Measurements from ENCODE around the gene C16orf95. TPM values are rescaled to one million over a fixed set of nuclear protein-coding genes. Genes with fewer than 3 reads are reported as not detected.

Gene C16orf95
- total RNA-seq, 1 donor from 2014 or later = 2.2 TPM

DNA sequence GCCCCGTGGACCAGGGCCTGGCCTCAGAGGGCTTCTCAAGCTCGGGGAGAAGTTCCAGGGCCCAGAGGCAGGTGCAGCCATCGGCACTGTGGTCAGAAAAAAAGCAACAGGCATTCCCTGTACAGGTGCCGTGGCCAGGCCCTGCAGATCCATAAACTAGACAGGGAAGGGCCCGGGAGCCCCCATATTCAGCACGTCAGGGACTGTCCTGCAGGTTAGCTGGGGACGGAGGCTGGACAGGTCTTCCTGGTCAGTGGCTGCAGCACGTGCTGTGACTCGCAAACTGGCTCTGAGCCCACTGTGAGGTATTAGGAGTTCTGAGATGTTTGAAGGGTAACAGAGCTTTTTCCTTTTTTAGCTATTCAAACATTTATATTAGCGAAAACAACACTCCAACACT lies 15.0 kb upstream of the C16orf95 start:
- no peak for DNase-seq (ENCODE audit: low spot score)

DNA sequence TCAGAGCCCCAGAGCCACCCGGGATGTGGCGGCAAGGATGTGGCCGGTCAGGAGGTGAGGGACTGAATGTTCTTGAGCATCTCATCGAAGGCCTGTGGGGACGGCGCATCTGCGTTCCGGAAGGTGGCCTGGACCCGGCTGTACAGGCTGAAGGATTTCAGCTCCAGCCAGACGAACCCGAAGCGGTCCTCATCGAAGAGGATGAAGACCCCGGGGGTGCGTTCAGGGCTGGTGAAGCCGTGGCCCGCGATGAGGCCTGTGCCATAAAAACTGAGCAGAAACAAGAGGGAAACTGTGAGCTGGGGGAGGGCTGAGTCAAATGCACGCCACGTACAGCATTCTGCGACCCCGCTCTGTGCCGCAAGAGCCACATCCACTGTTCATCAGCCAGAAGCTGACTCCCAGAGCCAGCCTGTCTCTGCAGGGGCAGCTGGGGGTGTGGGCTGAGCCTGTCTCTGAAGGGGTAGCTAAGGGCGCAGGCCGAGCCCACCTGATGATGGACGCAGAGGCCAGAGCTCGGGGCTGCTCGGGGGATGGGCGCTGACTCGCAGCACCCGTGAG lies 14.1 kb upstream of the C16orf95 start:
- DNase-seq (ENCODE audit: low spot score) = no peak

DNA sequence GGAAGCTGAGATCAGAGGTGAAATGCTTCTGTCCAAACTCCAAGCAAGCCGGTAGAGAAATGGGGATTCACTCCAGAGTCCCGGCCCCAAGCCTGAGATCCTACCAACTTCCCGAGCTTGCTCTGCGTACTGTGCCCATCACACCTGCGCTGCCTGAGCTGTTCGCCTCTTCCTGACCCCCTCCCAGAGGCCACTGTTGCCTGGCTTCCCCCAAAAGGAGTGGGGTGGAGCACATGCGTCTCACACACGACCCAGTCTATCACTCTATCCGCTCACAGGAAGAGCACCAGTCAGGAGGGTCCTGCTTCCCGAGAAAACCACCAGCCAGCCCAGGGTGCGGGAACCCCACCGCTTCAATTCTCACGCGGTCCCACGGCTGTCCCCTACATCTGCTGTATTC lies 13.5 kb upstream of the C16orf95 start:
- DNase-seq (ENCODE audit: low spot score) = no peak

DNA sequence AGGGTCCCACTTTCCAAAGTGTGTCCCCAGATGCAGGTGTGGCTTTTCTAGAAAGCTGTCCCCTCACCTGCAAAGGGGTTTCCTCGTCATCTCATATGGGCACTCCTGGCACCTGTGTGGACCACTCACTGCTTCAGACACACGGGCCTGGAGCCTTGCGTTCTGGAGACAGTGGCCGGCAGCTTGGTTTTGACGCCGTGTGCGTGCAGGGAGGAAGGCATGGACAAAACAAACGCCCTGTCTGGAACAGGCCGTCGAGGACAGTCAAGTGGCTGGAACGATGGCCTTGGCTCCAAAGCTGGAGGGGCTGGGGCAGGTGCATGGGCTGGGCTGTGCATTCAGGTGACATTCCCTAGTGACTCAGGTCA lies 13.0 kb upstream of the C16orf95 start:
- no peak for DNase-seq (ENCODE audit: low spot score)

DNA sequence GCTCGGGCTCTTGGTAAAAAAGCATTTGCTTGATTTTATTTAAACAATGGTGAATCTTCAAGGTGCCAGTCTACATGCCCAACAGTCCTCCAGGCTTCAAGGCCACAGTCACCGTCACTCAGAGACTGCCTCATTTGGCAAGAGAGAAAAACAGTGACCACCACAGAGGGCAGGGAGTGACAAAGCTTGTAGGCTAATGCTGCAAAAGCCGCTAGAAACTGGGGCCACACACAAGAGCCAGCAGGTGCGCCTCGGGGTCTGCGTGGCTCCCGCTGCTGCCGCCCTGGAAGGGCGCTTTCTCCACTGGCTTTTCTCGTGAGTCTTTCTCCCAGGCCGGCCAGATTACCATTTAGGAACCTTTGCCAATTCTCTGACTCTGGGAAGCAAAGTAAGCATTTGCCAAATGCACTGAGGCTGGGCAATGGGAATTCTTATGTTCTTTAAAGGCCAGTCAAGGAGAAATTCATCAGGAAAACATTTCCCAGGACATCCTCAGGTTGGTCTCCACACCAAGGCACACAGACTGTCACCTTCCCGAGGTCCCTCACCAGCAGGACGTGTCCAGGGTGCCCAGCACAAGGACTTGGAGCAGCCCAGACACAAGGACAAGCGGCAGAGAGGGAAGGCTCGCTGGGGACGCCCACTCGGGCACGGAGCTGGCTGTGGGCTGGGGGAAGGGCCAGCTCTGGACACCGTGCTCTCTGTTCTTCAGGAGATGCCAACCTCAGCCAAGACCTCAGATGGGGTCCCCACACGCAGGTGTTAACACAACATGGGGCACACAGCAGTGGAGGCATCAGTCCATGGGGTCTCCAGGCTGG lies 12.5 kb upstream of the C16orf95 start:
- DNase-seq (ENCODE audit: low spot score) = no peak

DNA sequence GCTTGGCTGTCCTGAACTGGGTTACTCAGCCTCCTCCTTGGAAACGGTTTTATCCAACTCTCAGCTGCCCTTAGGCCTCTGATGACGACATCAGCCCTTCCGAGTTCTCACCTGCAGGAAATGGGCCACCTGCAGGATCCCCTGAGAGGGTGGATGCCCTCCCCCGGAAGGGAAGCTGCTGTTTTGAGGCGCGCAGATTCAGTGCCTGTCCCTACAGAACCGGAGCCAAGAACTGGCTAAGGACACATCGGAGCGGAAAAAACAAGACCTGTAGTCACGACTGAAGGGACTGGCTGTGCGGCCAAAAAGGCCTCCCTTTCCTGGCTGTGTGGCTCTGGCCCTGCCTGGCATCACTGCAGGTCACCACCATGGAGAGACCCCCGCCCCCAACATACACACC lies 11.7 kb upstream of the C16orf95 start:
- no peak for DNase-seq (ENCODE audit: low spot score)

DNA sequence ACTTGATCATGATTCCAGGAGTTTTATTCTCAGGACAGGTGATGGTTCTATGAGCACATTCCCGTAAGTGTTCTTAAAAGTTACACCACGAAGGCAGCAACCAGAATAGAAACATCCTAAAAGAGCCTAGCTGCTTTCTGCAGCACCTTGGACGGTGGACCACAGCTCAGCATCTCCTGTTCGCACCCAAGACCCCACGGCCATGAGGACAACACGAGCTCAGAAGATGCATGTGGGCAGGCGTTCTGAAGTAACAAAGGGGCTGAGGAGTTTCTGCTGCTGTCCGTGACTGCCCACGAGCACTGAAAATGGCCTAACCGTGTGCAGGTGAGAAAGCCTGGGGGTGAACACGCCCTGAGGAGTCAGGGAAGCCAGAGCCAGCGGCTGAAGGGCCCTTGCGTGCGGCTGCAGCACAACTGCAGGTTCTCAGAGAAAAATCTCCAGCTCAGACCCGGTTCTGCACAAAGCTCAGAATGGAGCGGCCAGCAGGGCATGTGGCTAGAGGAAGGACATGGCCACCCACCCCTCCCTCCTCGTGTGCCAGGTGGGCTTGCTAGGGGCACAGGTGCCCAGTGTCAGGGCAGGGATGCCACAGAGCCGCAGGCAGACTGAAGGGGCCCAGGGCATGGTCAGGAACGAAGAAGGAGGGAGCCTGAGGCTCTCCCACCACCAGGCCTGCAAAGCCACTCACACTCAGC lies 10.8 kb upstream of the C16orf95 start:
- no peak for DNase-seq (ENCODE audit: low spot score)

DNA sequence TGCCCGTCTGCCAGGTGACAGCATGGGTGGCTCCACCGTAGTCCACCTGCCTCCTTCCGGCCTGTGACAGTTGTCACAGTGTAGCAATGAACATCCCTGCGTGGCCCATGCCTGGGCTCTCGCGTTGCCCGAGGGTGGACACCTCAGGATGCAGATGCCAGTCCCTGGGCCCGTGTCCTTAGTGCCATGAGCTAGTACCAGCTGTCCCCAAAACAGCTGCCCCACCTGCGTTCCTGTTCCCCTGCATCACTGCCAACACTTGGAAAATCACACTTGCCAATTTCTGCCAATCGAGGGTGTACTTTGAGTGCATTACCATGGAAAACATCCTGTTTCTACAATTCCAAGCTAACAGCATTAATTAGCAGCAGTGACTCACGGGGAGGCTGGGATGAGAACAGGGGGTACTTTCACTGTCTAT lies 9.0 kb upstream of the C16orf95 start:
- no peak for DNase-seq (ENCODE audit: low spot score)

DNA sequence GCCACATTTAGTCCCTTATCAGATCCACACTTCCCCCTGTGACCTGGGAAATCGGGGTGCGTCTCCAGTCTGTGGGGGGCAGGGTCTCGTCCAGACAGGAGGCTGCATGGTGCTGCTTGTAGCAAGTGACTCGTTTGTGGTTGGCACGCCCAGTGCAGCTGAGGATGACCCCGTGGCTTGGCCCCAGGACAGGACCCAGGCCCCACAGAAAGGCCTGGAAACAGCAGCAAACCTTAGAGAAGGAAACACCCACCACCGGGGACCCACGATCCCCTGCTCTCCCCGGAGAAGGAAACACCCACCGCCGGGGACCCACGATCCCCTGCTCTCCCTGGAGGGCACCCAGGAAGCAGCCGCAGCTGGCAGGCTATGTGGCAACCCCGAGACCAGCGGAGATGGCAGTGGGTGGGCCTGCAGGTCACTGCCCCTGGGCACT lies 8.2 kb upstream of the C16orf95 start:
- DNase-seq (ENCODE audit: low spot score) = no peak

DNA sequence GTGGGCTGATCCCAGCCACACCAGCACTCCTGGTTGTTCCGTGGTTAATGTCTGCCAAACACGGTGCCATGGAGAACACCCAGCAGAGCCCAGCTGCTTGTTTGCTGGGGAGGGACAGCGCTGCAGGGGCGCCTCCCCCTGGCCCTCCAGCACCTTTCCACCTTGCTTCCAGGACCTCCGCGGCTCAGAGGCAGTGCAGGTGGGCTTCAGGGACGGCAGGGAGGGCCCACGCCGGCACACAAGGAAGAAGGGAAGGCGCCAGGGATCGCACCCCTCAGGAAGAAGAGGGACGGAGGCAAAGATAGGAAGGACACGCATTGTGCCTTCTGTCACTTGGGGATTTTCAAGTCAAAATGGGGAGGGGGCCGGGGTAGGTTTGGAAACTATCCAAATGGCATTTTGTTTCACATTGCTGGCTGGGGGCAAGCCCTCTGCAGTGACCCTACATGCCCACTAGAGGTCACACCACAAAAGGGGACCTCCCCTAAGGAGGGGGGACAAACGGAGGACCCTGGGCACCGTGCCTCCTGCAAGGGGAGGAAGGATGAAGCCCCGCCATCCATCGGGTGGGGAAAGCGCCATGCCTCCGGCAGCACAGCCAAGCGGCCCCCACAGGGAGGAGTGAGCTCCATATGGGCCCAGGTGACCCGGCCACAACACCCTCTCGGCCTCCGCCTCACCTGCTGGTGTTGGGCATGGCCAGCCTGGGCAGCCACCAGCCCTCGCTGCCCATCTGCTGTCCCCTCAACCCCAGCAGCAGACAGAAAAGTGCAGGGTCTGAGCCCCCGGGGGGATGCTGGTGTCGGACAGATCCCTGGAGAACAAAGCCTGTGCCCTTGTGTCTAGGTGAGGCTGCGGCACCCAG lies 7.5 kb upstream of the C16orf95 start:
- no peak for DNase-seq (ENCODE audit: low spot score)

DNA sequence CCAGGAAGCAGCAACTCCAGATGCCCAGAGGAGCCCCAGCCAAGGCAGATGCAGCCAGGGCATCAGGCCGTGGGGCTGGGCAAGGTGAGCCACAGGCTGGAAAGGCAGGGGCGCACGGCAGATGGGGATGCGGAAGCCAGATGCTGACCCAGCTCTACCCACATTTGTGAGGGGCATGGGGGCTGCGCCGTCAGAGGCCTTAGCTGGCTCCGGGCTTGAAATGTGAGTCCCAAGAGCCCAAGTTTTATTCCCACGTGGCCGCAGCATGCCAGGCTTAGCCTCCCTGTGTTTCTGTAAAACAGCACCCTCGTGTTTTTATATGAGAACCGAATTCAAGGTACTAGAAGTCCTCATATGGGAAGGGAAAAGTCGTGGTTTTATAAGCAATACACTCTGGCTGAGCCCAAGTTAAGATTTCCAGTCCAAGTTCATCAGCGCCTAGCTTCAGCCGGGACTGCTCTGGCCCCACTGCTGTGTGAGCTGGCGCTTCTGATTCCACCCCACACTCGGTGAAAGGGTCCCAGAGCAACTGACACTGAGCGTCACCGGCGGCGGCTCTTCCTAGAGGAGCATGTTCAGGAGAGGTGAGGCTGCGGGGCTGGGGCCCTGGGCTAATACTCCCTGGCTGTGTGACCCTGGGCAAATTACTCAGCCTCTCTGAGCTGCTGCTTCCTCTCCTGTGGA lies 6.7 kb upstream of the C16orf95 start:
- no peak for DNase-seq (ENCODE audit: low spot score)

DNA sequence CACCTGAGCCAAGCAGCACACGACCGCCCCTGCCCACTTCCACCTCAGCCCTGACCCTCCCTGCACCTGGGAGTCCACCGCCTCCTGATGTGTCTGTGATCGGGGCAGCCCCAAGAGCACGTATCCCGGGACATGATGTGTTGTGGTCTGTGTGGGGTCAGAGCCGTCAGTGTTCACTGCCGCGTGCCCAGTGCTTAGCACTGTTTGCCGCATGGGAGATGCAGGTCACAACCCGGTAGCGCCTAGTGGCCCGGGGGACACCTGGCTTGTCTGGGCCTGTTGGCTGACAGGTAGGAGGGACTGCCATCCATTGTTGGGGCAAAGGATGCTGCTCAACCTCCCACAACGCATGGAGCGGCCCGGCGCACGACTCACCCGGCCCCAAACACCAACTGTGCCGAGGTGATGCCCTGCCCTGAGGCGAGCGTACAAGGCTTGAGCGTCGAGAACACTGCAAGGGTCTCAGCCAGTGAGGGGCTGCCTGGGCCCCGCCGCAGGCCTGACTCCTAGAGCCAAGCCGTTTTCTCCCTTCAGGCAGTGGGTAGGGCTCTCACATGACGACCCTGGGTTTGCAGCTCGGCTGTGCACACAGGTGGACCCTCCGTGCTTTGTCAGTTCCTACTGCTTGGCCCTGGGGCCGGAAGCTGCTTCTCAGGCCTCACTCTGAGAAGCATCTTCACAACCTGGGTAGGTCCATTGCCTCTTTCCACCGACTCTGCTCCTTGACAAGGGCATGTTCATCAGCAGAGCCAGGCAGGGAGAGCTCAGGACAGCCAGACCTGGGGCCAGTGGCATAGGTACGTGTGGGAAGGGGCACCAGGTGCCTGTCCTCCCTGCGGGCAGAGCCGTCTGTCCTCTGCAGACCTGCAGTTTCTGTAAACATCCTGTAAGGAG lies 5.9 kb upstream of the C16orf95 start:
- DNase-seq (ENCODE audit: low spot score) = no peak

DNA sequence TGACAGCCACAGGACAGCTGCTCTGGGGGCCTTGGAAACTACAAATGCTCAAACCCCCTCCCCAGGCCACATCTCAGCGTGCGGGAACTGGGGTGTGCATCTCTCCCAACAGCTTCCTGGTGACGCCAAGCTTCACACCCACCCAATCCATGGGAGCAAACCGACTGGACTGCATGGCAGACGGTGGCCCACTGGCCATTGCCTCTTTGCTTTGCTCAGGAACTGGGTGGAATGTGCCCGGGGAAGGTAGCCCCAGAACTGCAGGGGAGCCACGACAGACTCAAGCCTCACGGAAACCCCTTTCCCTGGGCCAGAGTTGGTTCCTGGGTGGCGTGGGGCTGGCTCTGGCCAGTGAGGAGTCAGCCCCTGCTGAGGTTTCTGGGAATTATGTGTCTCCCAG lies 5.2 kb upstream of the C16orf95 start:
- no peak for DNase-seq (ENCODE audit: low spot score)

DNA sequence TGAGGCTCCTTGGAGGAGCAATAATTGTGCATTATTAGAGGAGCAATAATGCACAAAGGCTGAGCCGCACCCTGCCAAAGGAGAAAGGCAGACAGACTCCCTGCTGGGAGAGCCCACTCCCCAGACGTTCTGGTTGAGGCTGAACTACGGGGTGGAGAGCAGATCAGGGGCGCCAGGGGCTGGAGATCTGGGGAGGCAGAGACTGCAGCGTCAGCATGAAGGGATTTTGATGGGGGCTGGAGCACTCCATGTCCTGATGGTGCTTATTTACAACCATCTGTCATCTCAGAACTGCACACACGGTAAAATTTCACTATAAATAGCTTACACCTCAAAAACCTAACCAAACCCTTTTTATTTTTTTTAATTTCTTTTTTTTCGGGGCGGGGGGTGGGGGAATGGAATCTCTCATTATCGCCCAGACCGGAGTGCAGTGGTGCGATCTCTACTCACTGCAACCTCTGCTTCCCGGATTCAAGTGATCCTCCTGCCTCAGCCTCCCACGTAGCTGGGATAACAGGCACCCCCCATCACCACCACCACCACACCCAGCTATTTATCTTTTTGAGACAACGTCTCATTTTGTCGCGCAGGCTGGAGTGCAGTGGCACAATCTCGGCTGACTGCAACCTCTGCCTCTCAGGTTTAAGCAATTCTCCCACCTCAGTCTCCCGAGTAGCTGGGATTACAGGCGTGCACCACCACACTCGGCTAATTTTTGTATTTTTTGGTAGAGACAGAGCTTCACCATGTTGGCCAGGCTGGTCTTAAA lies 4.3 kb upstream of the C16orf95 start:
- no peak for DNase-seq (ENCODE audit: low spot score)

DNA sequence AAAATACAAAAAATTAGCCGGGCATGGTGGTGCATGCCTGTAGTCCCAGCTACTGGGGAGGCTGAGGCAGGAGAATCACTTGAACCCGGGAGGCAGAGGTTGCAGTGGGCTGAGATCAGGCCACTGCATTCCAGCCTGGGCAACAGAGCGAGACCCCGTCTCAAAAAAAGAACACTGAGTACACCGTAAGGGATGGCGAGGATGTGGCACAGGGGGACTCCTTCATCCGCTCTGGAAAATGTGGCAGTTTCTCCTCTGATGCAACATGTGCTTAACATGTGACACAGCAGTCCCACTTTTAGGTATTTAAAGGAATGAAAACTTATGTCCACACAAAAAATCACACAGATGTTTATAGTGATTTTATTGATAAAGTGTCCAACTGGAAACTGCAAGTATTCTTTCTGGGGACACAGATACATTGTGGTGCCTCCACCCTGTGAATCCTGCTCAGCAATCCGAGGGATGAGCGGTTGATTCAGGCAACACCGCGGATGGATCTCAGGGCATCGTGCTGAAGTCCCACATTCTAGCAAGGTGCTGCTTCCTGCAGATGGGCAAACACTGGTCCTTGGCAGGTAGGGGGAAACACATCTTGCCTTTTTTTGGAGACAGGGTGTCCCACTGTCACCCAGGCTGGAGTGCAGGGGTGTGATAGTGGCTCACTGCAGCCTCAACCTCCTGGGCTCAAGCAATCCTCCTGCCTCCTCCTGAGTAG lies 3.5 kb upstream of the C16orf95 start:
- no peak for DNase-seq (ENCODE audit: low spot score)

DNA sequence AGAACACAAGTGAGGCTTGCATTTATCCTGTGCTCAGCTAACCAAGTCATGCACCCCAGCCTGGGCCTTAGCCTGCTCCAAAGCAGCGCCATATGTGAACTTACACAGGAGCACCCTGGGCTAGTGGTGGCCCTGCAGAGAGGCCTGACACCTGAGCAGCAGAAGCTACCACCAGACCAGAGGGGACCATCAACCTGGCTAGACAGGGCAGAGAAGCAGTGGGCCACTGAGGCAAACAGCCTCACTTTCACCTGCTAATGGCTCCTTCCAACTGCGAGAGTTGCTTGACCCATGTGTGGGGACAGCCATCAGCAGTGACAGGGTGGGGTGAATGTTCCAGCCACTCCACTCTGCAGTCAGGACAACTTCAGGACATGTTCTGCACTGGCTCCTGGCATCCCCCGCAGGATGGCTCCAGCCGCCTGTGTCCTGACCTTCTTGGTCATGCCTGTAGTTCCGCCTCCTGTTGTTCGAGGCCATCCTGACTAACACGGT lies 2.9 kb upstream of the C16orf95 start:
- no peak for DNase-seq (ENCODE audit: low spot score)

DNA sequence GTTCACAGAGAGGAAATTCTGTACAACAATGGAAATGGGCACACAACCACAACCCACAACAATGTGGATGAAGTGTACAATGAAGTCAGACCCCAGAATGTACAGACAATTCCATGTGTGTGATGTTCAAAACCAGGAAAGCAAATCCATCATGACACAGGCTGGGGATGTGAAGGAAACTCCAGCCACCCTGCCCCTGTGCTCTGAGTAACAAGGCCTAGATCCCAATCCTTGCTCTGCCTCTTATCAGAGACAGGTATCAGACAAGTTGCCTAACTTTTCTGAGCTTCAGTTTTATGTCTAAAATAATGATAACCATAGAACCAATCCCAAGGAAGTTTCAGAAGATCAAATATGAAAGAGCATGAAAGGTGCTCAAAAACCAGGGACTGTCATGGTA lies 1.8 kb upstream of the C16orf95 start:
- DNase-seq (ENCODE audit: low spot score) = no peak

DNA sequence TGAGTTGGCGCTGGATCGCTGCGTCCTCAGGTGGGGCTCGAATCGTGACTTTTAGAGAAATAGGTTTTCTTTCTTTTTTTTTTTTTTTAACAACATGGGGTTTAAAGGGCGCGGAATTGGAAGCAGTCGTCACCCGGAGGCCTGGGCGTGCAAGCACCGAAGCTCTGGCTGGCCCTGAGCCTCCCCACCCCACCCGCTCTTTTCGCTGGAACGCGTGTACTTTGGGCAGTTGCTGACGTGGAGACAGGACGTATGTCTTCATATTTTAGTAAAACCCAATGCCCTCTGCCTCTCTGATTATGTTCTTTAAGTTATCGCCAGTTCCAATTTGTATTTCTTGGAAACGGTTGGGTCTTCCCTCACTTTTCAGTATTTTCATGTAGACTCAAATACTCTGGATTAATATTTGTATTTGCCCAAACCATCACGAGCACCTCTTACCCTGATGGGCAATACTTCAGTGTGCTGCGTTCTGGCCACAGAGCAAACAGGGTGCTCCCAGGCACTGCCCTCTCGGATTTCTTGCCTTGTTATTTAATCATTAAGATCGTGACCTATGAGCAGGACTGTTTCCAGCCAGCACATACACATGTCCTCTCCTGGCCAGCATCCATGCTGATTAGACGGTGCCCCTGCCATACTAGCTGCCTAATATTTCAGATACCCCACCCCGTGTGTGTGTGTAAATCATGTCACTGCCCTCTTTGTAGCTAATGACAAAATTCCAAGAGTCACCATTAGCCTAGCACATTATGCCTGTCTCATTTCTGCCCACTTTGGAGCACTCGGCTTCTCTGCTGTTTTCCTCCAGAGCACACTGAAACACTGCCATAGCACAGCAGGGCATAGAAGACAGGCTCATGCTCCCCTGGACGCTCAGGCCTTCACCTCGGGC lies 805 bp upstream of the C16orf95 start:
- peak; percentile 40 for DNase-seq (ENCODE audit: low spot score)
